ENCODE results near the gene OAS3. TPM values are rescaled to one million over a fixed set of nuclear protein-coding genes. Genes with fewer than 3 reads are reported as not detected.

Gene OAS3
- total RNA-seq, 1 experiment from 2014 or later, result 25.5 TPM

GRCh38 chr12:112989806-112990205 lies 51.5 kb downstream of the OAS3 start:
- TF ChIP-seq EZH2 (IDR thresholded peaks at IDR 0.05; ENCODE audit: low read length, unreplicated experiment) (no peak), EZH2phosphoT487 (IDR thresholded peaks at IDR 0.05; ENCODE audit: borderline replicate concordance, low read length) (no peak), CTCF (conservative IDR thresholded peaks at IDR 0.05; ENCODE audit: low read depth, low read length) (no peak)
- no peak overlapping the region for H2AFZ ChIP-seq (ENCODE audit: low read length)
- intact Hi-C loops (cut with micrococcal nuclease), result no loop called here
- BruUV-seq (replicated peaks), result no TSS peak
- no peak overlapping the region for H3K9ac ChIP-seq (ENCODE audit: low read length)
- POLR2A ChIA-PET (ENCODE audit: unreplicated experiment), result no interaction called here
- peaks cover 7% of the 10 kb centered on the region; the same call in 1 of the 2 replicates for H3K4me1 ChIP-seq (ENCODE audit: insufficient read depth, low read length)
- no peaks in the 10 kb centered on the region for H4K20me1 ChIP-seq (ENCODE audit: low read length)
- H3K9me2 ChIP-seq (replicated peaks; ENCODE audit: low read length), result no peaks in the 10 kb centered on the region
- no peaks in the 10 kb centered on the region; the same call in 1 of the 2 replicates for H3K36me3 ChIP-seq (ENCODE audit: low read depth, low read length)
- no peak overlapping the region for H3K4me2 ChIP-seq (ENCODE audit: low read length)
- H3K27ac ChIP-seq (ENCODE audit: low read length), result no peak overlapping the region
- no peaks in the 10 kb centered on the region for H3K27me3 ChIP-seq (ENCODE audit: low read length)
- no peaks in the 10 kb centered on the region for H3F3A ChIP-seq (ENCODE audit: low read length, unreplicated experiment)
- no peaks in the 10 kb centered on the region for H3K79me2 ChIP-seq (ENCODE audit: low read length)
- H3K4me3 ChIP-seq (ENCODE audit: low read length), result no peak overlapping the region
- no peaks in the 10 kb centered on the region for H3K9me3 ChIP-seq (ENCODE audit: low read length)
- no peak for DNase-seq
- CTCF ChIA-PET, result no interaction called here
- ATAC-seq, result no peak

- TF ChIP-seq CTCF (conservative IDR thresholded peaks at IDR 0.05; ENCODE audit: low read depth, low read length), result peak; percentile 100
- no peak for TF ChIP-seq EZH2 (IDR thresholded peaks at IDR 0.05; ENCODE audit: low read length, unreplicated experiment)
- TF ChIP-seq EZH2phosphoT487 (IDR thresholded peaks at IDR 0.05; ENCODE audit: borderline replicate concordance, low read length), result no peak
- no peaks in the 10 kb centered on the region for H3F3A ChIP-seq (ENCODE audit: low read length, unreplicated experiment)
- H3K4me2 ChIP-seq (ENCODE audit: low read length), result no peak overlapping the region
- H4K20me1 ChIP-seq (ENCODE audit: low read length), result no peaks in the 10 kb centered on the region
- intact Hi-C loops (cut with micrococcal nuclease), result loop anchor here (1.0 to 2.0 kb wide), 2 partner anchors 14 to 39 kb away; partner anchors contain the start of gene OAS2
- H3K79me2 ChIP-seq (ENCODE audit: low read length), result no peaks in the 10 kb centered on the region
- no peak overlapping the region for H3K9ac ChIP-seq (ENCODE audit: low read length)
- peak; percentile 80 for ATAC-seq
- peak; percentile 87 for DNase-seq
- H3K9me3 ChIP-seq (ENCODE audit: low read length), result no peaks in the 10 kb centered on the region
- no peaks in the 10 kb centered on the region for H3K9me2 ChIP-seq (replicated peaks; ENCODE audit: low read length)
- no peaks in the 10 kb centered on the region for H3K27me3 ChIP-seq (ENCODE audit: low read length)
- H3K4me1 ChIP-seq (ENCODE audit: insufficient read depth, low read length), result no peaks in the 10 kb centered on the region
- H3K4me3 ChIP-seq (ENCODE audit: low read length), result no peak overlapping the region
- H3K36me3 ChIP-seq (ENCODE audit: low read depth, low read length), result no peaks in the 10 kb centered on the region; the same call in 1 of the 2 replicates
- ChIA-PET POLR2A (ENCODE audit: unreplicated experiment) (interaction anchor here (0.6 to 1.0 kb wide), 2 partner anchors 14 to 402 kb away, joined by 3 to 5 read pairs; partner anchors contain the start of gene OAS2), CTCF (interaction anchor here (0.5 to 2.0 kb wide), 26 partner anchors 9 to 1459 kb away, joined by 3 to 24 read pairs (median 5); partner anchors contain the start of genes OAS1 and OAS2)
- no peak overlapping the region for H2AFZ ChIP-seq (ENCODE audit: low read length)
- no TSS peak for BruUV-seq (replicated peaks)
- H3K27ac ChIP-seq (ENCODE audit: low read length), result no peak overlapping the region
Observed at GRCh38 chr12:112992541-112993398, 54.5 kb downstream of the OAS3 start.

- BruUV-seq (replicated peaks), result no TSS peak
- intact Hi-C loops (cut with micrococcal nuclease), result no loop called here
- ATAC-seq (no peak), DNase-seq (no peak)
- ChIA-PET POLR2A (ENCODE audit: unreplicated experiment) (no interaction called here), CTCF (no interaction called here)
- no peak overlapping the region for H3K4me2 ChIP-seq (ENCODE audit: low read length)
- no peaks in the 10 kb centered on the region for H3K9me3 ChIP-seq (ENCODE audit: low read length)
- TF ChIP-seq EZH2phosphoT487 (IDR thresholded peaks at IDR 0.05; ENCODE audit: borderline replicate concordance, low read length), result no peak
- H3K27ac ChIP-seq (ENCODE audit: low read length), result no peak overlapping the region
- H3K4me3 ChIP-seq (ENCODE audit: low read length), result no peak overlapping the region
- H3K36me3 ChIP-seq (ENCODE audit: low read depth, low read length), result no peaks in the 10 kb centered on the region; the same call in 1 of the 2 replicates
- no peak overlapping the region for H2AFZ ChIP-seq (ENCODE audit: low read length)
- H3F3A ChIP-seq (ENCODE audit: low read length, unreplicated experiment), result no peaks in the 10 kb centered on the region
- no peaks in the 10 kb centered on the region for H3K79me2 ChIP-seq (ENCODE audit: low read length)
- no peaks in the 10 kb centered on the region for H3K27me3 ChIP-seq (ENCODE audit: low read length)
- no peaks in the 10 kb centered on the region for H3K9me2 ChIP-seq (replicated peaks; ENCODE audit: low read length)
- no peaks in the 10 kb centered on the region for H3K4me1 ChIP-seq (ENCODE audit: insufficient read depth, low read length)
- H4K20me1 ChIP-seq (ENCODE audit: low read length), result no peaks in the 10 kb centered on the region
- H3K9ac ChIP-seq (ENCODE audit: low read length), result no peak overlapping the region
Observed at GRCh38 chr12:112995008-112995407, 56.7 kb downstream of the OAS3 start.
